Bladder microvascular endothelial cell (primary cell): ENCODE measurements around the gene HTR2A. TPM values are rescaled to one million over a fixed set of nuclear protein-coding genes. Genes with fewer than 3 reads are reported as not detected.

Experiments used
- total RNA-seq: library from RNA; depleted of rRNA; stranded (reverse); fragments of >200 nt; gene quantifications from 2 replicates; pipeline ENCODE4 v1.2.3, GENCODE V29; 2014

The HTR2A gene
- not detected in 2 replicates for total RNA-seq

DNA sequence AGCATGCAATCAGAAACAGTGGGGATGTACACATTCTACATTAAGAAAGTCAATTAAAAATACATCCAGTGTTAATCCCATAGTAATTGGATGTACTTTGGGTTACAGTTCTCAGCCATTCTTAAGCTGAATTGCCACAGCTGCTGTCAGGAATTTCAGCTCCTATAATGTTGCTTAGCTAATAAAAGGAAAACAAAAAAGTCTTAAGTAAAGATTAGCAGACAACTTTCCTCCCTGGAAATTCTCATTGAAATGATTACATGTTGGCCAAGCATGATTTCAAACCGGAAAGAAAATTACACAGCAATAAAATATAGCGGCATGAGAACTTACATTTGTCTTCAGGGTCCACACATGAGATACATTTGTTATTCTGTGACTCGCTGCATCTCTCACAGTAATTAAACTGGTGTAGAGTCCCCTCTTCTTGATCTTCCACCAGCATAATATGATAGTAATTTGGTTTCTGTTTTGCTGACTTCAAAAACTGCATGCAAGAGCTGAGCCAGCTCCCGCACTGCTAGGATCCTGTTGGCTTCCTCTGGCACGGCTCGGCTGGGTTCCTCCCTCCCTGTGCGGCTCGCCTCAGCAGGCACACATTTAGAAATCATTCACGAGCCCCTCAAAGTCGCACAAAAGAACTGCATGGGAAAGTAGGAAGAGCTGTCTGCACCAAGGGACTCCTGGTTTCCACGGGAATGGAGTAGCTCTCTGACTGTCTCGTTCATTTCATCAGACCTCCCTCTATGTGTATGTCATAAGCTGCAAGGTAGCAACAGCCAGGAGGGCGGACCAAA, at the start of gene HTR2A:
Gene HTR2A, minus strand, starts transcription at position 713 of the 797 bp plus-strand sequence. CDS start 1,147 bp downstream, outside the sequence.

DNA sequence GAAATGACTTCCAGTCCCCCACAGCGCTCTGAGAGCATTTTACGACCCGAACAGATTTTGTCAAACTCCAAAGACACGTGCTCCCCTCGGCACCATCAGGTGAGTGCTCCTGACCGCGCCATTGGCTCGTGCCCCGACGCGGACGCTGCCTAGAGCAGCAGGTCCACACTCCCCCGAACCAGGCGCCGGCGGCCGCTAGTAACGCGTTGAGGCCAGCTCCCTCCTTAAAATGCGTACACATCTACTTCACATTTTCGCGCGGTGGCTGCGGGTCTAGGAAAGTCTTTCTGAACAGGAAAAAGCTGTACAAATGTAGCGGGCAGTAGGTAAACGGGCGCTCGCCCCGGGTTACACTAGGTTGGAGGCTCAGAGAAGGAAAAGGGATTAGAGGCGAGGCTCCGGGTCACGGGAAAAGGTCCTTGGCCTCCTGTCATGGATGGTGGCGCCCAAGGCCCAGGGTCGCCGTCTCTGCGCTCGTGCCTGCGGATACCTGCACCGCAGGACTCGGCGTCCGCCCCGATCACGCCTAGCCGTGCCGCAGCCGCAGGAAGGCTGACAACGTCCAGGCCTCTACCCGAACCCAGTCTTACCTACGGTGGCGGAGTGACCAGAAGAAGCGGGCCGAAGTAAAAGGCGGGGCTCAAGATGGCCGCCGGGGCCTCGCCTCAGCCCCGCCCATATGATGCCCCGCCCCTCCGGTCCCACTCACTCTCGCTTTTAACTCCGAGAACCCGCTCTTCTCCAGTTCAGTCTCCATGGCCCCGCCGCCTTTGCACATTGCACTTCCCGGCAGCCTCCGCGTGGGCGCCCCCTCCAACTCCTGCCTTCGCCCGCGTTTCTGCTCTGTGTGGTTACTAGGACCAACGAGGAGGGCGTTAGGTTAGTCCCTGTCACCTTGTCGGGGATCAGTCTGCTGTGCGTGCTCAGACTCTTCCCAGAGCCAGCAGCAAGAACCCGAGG, 100.1 kb downstream of the HTR2A start, which contains the start of gene ESD:
Gene ESD, minus strand, starts transcription at position 647 of the 960 bp plus-strand sequence. CDS start 5,748 bp downstream, outside the sequence.

Other genes with a start within 250 kb of the HTR2A start
- 54.2 and 59.5 TPM in 2 replicates for gene ESD, start 99.9 kb downstream of the HTR2A start, total RNA-seq